Measurements from ENCODE around the gene SKIL.
A peak's percentile ranks its signal among the peaks of the same experiment; 100 is the strongest.

The SKIL gene

DNA sequence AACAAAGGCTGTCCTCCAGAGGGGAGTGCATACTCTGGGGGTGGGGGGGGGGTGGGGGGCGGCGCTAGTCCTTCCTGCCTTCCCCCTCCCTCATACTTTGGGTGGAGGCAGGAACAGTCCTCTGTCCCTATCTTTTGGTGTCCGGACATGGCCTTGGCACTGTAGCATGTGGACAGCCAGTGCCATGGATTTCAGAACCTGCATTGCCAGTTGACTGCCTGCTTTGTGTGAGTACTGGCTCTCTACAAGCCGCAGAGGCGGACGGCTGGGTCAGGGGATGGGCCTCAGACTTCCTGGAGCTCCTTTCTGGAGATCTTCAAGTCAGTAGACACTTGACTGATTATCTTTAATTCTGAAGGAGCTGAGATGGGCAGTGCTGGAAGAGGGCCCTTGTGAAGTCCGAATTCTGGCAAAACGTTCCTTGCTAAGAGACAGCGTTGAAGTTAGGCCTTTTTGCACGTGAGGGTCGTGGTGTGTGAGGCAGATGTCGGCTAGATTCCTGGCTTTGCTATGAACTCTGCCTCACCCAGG lies 63.7 kb downstream of the SKIL start:
- no peak for TF ChIP-seq JUND (IDR thresholded peaks at IDR 0.05; ENCODE audit: low read depth)
- in situ Hi-C loops (cut with HindIII; ENCODE audit: low pct_unique_long_range_greater_than_20kb, low sequenced_read_pairs), result no loop called here
- no peak for DNase-seq (ENCODE audit: low read depth in 1 of 2, low spot score in 1 of 2)

DNA sequence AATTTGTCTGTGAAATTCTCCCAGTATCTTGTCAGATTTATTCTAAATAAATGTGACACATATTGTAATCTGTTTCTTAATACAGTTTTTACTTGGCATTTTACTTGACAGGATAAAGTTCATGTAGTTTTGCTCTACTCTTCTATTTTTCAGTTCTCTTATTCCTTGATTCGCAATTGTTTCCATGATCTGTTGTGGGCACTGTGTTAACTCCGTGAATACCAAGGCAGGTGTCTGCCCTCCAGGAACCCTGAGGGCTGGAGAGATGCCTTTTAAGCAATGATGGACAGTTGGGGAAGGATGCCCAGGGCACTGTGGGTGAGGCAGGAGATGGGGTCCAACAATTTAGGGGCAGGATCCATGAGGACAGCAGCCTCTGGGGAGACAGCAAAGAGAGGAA lies 64.2 kb downstream of the SKIL start:
- in situ Hi-C loops (cut with HindIII; ENCODE audit: low pct_unique_long_range_greater_than_20kb, low sequenced_read_pairs), result no loop called here
- no peak for TF ChIP-seq JUND (IDR thresholded peaks at IDR 0.05; ENCODE audit: low read depth)
- DNase-seq (ENCODE audit: low read depth in 1 of 2, low spot score in 1 of 2), result no peak

DNA sequence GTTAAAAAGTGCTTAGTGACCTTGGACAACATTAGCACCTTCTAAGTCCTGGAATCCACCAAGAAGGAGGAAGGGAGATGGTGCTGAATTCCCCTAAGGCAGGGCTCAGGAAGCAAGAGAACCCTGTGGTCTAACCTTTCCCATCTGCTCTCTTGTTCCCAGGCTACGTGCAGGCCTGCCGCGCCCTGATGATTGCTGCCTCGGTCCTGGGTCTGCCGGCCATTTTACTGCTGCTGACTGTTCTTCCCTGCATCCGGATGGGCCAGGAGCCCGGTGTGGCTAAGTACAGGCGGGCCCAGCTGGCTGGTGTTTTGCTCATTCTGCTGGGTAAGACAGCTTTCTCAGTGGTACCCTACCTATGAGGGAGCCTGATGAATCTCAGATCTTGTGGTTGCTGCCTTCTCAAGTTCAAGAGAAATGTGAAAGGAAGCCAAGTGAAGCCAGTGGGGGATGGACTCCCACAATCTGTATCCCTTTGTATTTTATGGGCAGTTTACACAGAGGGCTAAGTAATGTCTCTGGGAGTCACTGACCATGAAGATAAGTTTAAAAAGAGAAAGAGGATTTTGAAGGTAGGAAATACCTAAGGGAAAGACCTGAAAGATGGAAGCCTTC lies 65.6 kb downstream of the SKIL start:
- in situ Hi-C loops (cut with HindIII; ENCODE audit: low pct_unique_long_range_greater_than_20kb, low sequenced_read_pairs), result no loop called here
- TF ChIP-seq JUND (IDR thresholded peaks at IDR 0.05; ENCODE audit: low read depth), result no peak
- DNase-seq (ENCODE audit: low read depth in 1 of 2, low spot score in 1 of 2), result no peak

DNA sequence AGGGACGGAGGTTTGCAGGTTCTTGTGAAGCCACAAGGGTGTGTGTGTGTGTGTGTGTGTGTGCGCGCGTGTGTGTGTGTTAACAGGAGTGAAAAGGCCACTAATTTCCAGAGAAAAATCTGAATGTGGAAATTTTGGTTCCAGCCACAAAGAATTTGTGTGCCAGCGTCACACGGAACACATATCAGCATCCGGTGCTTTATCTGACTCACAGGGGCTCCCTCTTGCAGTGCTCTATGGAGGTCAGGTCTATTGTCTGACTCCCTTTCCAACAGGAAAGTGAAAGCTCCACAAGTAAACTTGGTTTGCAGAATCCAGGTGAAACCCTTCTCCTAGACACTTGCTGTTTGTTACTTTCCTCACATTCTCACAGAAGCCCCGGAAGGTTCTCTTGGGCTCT lies 67.4 kb downstream of the SKIL start:
- in situ Hi-C loops (cut with HindIII; ENCODE audit: low pct_unique_long_range_greater_than_20kb, low sequenced_read_pairs), result no loop called here
- DNase-seq (ENCODE audit: low read depth in 1 of 2, low spot score in 1 of 2), result no peak
- TF ChIP-seq JUND (IDR thresholded peaks at IDR 0.05; ENCODE audit: low read depth), result no peak

DNA sequence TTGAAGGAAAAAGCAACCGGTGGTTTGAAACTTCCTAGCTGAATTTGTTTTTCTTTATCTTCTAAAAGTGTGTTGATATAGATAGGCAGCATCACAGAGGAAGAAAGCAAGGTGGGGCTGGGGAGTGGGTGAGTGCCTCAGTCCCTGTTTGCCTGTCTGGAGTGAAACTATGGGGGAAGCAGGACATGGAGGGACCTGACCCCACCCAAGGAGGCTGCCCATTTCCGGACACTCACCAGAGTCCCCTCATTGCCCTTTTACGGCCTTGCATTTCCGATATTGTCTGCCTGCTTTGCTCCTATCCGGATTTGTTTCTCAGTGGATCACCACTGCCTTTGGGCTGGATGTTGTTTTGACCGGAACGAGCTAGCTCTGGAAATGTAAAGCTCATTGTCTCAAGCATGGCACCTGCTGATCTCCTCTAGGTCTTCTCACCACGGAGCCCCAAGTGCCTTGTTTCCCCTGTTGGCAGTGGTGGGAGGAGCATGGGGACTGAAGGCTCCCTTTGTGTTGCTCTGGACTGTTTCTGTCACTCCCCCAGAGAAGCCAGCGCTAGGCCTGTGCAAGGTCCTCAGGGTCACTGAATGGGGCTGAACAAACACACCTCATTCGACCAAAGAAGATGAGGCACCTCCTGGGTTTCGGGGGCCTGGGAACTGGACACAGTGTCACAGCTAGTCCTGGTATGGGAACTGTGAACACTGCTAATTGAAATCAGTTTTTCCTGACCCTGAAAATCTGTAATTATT lies 68.2 kb downstream of the SKIL start:
- in situ Hi-C loops (cut with HindIII; ENCODE audit: low pct_unique_long_range_greater_than_20kb, low sequenced_read_pairs), result no loop called here
- no peak for TF ChIP-seq JUND (IDR thresholded peaks at IDR 0.05; ENCODE audit: low read depth)
- no peak for DNase-seq (ENCODE audit: low read depth in 1 of 2, low spot score in 1 of 2)

DNA sequence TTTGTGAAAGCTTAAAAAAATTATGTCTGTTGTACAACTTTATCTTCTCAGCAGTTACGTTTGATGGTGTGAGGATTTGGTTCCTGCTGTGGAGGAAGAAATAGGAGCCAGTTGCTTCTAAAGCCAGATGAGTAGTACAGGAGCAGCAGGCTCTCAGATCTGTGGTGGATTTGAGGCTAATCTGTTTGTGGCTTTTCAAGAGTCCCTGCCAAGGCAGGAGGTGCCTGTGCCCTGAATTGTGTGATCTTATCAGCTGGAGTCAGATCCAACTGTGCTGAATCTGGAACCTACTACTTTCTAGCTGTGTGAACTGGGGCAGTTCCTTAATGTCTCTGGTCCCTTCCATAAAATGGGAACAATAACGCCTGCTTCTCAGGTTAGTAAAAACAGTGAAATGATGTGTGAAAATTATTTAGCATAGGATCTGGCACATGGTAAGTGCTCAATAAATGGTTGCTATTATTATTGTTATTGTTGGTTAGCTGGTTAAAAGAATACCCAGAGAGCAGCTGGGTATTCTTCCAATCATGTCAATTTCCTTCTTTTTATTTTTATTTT lies 68.8 kb downstream of the SKIL start:
- in situ Hi-C loops (cut with HindIII; ENCODE audit: low pct_unique_long_range_greater_than_20kb, low sequenced_read_pairs), result no loop called here
- DNase-seq (ENCODE audit: low read depth in 1 of 2, low spot score in 1 of 2), result peak in 1 of 2 experiments; percentile 35
- no peak for TF ChIP-seq JUND (IDR thresholded peaks at IDR 0.05; ENCODE audit: low read depth)

DNA sequence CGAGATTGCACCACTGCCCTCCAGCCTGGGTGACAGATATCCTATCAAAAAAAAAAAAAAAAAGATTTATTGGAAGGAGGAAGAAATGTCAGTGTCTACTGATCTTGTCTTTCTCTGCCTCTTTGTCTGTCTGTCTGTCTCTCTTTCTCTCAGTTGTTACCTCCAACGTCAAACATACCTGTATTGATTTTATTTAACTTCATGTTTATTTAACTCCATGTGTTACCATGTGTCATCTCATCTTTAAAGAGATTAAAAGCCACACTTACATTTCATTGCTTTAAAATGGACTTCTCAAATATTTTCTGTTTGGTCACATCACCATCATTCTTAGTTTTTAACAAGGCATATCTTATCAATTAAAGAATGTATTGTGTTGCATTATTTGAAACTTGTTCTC lies 70.6 kb downstream of the SKIL start:
- in situ Hi-C loops (cut with HindIII; ENCODE audit: low pct_unique_long_range_greater_than_20kb, low sequenced_read_pairs), result no loop called here
- no peak for TF ChIP-seq JUND (IDR thresholded peaks at IDR 0.05; ENCODE audit: low read depth)
- no peak for DNase-seq (ENCODE audit: low read depth in 1 of 2, low spot score in 1 of 2)

DNA sequence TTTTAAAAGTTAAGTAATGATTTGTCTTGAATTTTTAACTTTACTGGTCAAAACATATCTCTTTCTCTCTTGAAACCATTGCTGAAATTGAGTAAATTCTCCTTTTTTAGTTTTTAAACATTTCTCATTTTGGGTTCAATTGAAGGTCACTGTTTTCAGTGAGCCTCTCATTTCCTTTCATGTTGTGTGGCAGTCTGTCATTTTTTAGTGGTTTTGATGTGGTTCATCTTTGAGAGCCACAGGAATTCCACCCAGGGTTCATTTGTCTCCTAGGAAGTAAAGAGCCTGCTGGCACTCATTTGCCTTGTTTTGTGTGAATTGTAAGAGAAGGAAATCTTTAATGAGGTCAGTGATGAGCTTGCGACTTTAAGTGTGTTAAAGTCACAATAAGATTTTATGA lies 71.5 kb downstream of the SKIL start:
- no peak for DNase-seq (ENCODE audit: low read depth in 1 of 2, low spot score in 1 of 2)
- TF ChIP-seq JUND (IDR thresholded peaks at IDR 0.05; ENCODE audit: low read depth), result no peak
- in situ Hi-C loops (cut with HindIII; ENCODE audit: low pct_unique_long_range_greater_than_20kb, low sequenced_read_pairs), result no loop called here

DNA sequence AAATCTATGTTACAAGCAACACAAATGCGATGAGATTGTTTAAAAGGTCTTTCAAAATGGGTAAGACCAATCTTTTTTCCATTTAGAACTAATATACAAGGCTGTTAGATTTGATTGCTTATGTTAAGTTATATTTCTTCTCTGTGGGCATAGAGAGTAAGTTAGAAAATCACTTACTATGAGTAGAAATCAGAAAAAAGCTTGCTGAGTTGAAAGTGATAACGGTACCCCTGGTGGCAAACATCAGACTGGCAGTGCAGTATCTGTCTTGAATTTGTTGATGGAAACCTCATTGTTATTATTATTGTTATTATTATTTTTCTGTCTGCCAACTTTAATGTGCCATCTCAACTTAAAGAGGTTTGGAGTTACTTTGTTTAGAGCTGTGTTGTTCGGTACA lies 73.5 kb downstream of the SKIL start:
- in situ Hi-C loops (cut with HindIII; ENCODE audit: low pct_unique_long_range_greater_than_20kb, low sequenced_read_pairs), result no loop called here
- TF ChIP-seq JUND (IDR thresholded peaks at IDR 0.05; ENCODE audit: low read depth), result no peak
- DNase-seq (ENCODE audit: low read depth in 1 of 2, low spot score in 1 of 2), result no peak

DNA sequence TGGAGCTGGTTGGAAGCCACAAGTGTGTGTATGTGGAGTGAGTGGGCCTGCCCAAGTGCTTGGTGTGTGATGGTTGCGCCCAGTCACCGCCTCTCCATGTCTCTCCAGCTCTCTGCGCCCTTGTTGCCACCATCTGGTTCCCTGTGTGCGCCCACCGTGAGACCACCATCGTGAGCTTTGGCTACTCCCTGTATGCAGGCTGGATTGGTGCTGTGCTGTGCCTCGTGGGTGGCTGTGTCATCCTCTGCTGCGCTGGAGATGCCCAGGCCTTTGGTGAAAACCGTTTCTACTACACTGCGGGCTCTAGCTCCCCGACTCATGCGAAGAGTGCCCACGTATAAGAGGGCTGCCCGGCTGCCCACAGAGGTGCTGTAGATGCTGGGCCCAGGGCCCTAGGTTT lies 74.9 kb downstream of the SKIL start:
- no peak for DNase-seq (ENCODE audit: low read depth in 1 of 2, low spot score in 1 of 2)
- TF ChIP-seq JUND (IDR thresholded peaks at IDR 0.05; ENCODE audit: low read depth), result no peak
- in situ Hi-C loops (cut with HindIII; ENCODE audit: low pct_unique_long_range_greater_than_20kb, low sequenced_read_pairs), result no loop called here

DNA sequence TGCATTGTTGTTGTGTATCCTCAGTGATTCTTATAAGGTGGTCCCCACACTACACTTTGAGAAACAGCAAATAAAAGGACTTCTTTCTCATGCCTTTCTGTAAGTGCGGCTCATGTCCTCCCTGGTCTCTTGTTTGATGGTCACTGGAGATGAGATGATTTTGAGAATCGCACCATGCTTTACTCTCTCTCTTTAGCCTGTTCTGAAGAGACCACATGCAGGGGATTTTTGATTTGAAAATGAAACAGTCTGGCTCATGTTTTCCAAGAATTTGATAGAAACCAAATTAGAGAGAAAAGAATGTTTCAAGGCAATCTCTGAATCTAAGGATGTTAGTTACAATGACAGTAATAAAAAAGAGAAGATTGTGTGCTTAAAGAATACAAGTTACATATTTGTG lies 79.2 kb downstream of the SKIL start:
- TF ChIP-seq JUND (IDR thresholded peaks at IDR 0.05; ENCODE audit: low read depth), result no peak
- in situ Hi-C loops (cut with HindIII; ENCODE audit: low pct_unique_long_range_greater_than_20kb, low sequenced_read_pairs), result no loop called here

DNA sequence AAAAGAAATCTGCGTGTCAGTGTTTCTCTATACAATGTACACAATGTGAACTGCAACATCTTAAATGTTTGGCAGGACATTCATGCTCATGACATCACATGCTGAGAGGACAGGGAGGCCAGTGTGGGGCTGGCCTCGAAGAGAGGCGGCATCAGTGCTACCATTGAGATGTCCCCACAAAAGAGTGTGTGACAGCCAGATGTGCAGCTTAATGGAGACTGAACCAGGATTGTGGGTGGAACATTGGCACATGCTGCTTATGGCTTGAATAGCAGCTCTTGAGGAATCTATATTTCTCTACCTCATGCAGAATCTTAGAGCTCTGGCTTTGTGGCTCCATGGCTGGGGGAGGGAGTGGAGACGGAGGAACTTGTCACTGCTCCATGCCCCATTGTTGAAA lies 79.7 kb downstream of the SKIL start:
- TF ChIP-seq JUND (IDR thresholded peaks at IDR 0.05; ENCODE audit: low read depth), result no peak
- no peak for DNase-seq (ENCODE audit: low read depth in 1 of 2, low spot score in 1 of 2)
- in situ Hi-C loops (cut with HindIII; ENCODE audit: low pct_unique_long_range_greater_than_20kb, low sequenced_read_pairs), result no loop called here

More for the DNA sequence above, 79.2 kb downstream of the SKIL start:
- DNase-seq (ENCODE audit: low read depth in 1 of 2, low spot score in 1 of 2), result no peak

DNA sequence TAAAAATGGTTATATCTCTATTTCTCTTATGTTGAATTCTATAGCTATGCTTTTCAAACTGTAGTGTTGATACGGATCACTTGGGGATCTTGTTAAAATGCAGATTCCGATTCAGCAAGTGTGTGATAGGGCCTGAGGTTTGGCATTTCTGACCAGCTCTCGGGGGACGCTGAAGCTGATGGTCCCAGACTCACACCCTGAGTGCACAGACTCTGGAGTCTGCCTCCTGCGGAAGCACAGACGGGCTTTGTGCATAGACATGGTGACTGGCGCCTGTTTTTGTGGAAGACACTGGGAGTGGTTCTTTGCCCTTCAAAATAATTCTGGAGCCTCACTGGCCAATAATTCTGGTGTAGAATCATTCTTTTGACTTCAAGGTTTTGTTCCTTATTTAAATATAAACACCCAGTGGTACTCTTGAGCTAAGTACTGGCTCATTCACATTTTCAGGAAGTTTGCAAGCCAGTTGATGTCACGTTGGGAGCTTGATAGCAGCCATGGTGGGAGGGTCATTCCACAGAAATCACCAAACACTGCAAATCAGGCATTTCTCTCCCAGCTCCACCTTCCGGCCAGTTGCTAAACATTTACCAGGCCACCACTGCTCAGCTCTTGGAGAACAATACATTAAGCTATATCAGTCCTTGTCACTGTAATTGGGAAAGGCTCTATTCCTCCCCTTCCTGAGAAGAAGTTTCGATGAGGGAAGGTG lies 80.3 kb downstream of the SKIL start:
- DNase-seq (ENCODE audit: low read depth in 1 of 2, low spot score in 1 of 2), result no peak
- no peak for TF ChIP-seq JUND (IDR thresholded peaks at IDR 0.05; ENCODE audit: low read depth)
- in situ Hi-C loops (cut with HindIII; ENCODE audit: low pct_unique_long_range_greater_than_20kb, low sequenced_read_pairs), result no loop called here
